Astrocyte of the cerebellum (primary cell): ENCODE results near the gene TSHZ2.
"Not testable (repeated sequence)": the region's sequence is repeated elsewhere in the genome, so short reads cannot be mapped to it uniquely, and the experiment has no call there.

Experiments
- DNase-seq: peaks from one replicate; pipeline ENCODE4 v3.0.0-alpha.2; 2011; ENCODE audit warnings: low read depth
- H3K4me3 ChIP-seq: 2 replicates; pipeline ENCODE4 v1.5.1; 2011; ENCODE audit warnings: mild to moderate bottlenecking, low read depth, low read length, moderate library complexity
- in situ Hi-C: cut with HindIII; loops from 2 replicates; pipeline ENCODE4 v1.10.0; 2017; ENCODE audit warnings: low sequenced_read_pairs
- TF ChIP-seq, protein P1 (sequence below): IDR thresholded peaks from 2 replicates; pipeline ENCODE4 v1.5.1; 2012; ENCODE audit warnings: low read length, low read depth, moderate library complexity, mild to moderate bottlenecking; ENCODE audit errors: missing control alignments

TSHZ2 gene

DNA sequence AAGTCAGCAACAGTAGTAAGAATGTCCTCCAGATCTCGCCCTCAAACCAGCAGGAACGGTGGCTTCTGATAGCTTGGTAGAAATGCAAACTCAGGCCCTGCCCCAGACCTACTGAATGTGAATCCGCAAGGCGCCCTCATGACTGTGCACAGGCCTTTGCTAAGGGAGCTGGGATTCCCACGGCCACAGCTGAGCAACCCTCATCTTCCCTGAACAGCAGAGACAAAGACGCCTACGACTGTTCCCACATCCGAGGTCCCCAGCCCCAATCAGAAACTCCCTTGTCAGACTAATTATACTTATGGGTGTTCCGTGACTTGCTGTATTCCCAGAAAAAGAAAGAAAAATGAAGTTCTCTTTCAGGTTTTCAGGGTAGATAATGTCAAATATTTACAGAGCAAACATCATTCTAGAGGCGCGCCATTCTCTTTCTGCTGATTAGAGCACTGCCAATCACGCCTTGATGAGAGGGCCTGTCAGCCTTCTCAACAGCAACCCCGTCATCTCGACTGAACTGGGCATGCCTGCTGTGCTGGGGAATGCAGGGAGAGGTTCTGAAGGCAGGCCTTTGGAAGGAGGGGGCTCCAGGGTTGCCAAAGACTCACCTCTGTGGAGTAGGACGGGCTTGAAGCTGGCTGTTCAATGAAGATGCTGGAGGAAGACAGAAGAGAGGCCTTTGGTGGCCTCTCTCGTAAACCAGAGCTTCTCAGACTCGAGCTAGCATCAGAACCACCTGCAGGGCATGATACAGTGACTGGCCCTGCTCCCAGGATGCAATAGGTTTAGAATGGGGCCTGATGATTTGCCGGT is 541.5 kb downstream of the TSHZ2 start:
- in situ Hi-C loops: no loop called here
- TF ChIP-seq, protein P1, sequence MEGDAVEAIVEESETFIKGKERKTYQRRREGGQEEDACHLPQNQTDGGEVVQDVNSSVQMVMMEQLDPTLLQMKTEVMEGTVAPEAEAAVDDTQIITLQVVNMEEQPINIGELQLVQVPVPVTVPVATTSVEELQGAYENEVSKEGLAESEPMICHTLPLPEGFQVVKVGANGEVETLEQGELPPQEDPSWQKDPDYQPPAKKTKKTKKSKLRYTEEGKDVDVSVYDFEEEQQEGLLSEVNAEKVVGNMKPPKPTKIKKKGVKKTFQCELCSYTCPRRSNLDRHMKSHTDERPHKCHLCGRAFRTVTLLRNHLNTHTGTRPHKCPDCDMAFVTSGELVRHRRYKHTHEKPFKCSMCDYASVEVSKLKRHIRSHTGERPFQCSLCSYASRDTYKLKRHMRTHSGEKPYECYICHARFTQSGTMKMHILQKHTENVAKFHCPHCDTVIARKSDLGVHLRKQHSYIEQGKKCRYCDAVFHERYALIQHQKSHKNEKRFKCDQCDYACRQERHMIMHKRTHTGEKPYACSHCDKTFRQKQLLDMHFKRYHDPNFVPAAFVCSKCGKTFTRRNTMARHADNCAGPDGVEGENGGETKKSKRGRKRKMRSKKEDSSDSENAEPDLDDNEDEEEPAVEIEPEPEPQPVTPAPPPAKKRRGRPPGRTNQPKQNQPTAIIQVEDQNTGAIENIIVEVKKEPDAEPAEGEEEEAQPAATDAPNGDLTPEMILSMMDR: no peak
- no peak for DNase-seq

DNA sequence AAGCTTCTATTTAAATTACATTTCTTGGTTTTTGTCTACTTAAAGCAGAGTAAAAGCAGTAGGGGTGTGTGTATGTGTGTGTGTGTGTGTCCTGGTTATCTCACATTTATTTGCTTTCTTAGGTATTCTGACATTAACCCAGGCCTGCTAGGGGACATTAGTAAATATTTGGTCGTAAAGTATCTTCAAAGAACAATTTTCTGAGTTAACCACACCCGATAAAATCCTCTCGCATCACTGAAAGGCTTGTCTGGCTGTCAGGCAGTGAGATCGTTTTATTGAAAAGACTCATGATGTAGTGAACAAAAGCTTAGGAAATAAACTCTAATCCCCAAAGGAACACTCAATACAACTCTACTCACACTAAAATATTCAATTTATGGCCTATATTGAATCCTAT is 543.6 kb downstream of the TSHZ2 start:
- H3K4me3 ChIP-seq: no peak overlapping the region
- in situ Hi-C loops: no loop called here
- no peak for DNase-seq
- TF ChIP-seq, protein P1: no peak

More for the DNA sequence above, 541.5 kb downstream of the TSHZ2 start:
- H3K4me3 ChIP-seq: no peak overlapping the region

DNA sequence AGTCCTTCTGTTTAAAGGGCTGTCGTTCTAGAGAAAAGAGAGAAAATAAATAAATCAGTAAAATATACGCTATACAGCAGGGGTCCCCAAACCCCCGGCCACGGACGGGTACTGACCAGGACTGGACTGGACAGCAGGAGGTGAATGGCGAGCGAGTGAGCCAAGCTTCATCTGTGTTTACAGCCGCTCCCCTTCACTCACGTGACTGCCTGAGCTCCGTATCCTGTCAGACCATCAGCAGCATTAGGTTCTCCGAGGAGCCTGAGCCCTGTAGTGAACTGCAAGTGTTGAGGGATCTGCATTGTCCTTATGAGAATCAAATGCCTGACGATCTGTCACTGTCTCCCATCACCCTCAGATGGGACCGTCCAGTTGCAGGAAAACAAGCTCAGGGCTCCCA is 545.0 kb downstream of the TSHZ2 start:
- in situ Hi-C loops: no loop called here
- no peak for DNase-seq
- TF ChIP-seq, protein P1: no peak
- no peak overlapping the region for H3K4me3 ChIP-seq

DNA sequence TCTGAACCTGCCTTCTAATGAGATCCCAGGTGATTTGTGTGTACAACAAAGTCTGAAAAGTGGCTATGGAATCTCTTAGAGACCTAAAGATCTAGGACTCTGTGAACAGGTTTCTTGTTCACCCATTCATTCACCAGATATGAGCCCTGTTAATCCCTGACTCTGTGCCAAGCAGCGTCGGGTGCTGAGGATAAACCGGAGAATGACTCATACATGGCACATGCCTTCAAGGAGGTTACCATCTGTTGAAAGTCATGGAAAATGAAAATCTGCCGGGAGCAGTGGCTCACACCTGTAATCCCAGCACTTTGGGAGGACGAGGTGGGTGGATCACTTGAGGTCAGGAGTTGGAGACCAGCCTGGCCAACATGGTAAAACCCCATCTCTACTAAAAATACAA is 549.3 kb downstream of the TSHZ2 start:
- DNase-seq, in situ Hi-C loops, H3K4me3 ChIP-seq: not testable (repeated sequence)

DNA sequence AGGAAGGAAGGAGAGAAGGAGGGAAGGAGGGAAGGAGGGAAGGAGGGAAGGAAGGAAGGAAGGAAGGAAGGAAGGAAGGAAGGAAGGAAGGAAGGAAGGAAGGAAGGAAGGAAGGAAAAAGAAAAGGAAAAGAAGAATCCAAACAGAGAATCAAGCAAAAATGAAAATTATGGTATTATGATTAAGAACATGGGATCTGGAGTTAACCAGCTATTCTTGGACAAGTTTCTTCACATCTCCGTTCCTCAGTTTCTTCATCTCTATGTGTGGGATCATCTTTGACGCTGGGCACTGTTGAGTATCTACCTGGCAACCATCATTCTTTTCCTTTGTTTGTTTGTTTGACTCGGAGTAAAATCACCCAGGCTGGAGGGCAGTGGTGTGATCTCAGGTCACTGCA is 549.9 kb downstream of the TSHZ2 start:
- H3K4me3 ChIP-seq: no peak overlapping the region
- TF ChIP-seq, protein P1: no peak
- in situ Hi-C loops: no loop called here
- DNase-seq: no peak

DNA sequence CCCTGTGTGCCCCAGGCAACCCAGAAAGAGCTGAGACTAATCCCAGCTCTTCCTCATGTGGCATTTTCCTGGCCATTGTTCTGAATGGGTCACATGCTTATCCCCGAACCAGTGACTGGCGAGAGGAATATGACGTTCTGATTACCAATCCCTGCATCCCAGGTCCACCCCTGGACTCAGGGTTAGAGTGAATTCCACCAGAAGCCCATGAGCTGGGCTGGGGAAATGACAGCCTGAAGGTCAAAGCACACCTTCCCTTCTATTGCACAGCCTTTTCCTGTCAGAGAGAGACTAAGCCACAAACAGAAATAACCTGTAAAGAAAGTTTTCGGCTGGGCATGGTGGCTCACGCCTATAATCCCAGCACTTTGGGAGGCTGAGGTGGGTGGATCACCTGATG is 550.5 kb downstream of the TSHZ2 start:
- no peak for DNase-seq
- in situ Hi-C loops: no loop called here
- TF ChIP-seq, protein P1: no peak
- H3K4me3 ChIP-seq: no peak overlapping the region

DNA sequence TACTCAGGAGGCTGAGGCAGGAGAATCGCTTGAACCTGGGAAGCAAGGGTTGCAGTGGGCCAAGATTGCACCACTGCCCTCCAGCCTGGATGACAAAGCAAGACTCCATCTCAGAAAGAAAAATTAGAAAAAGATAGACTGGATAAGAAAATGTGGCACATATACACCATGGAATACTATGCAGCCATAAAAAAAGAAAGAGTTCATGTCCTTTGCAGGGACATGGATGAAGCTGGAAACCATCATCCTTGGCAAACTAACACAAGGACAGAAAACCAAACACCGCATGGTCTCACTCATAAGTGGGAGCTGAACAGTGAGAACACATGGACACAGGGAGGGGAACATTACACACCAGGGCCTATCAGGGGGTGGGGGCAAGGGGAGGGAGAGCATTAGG is 551.5 kb downstream of the TSHZ2 start:
- DNase-seq, in situ Hi-C loops: not testable (repeated sequence)

More for the DNA sequence above, 551.5 kb downstream of the TSHZ2 start:
- not testable (repeated sequence) for H3K4me3 ChIP-seq
